Right lobe of liver (tissue), 6 donors: ENCODE measurements around the gene ARHGAP11A. TPM values are rescaled to one million over a fixed set of nuclear protein-coding genes. Genes with fewer than 3 reads are reported as not detected.
"Not testable (repeated sequence)": the region's sequence is repeated elsewhere in the genome, so short reads cannot be mapped to it uniquely, and the experiment has no call there.

Source experiments
- ATAC-seq, 4 donors: fragments of 200-7000 bp; cut with Tn5 transposase; one replicate each; pipeline ENCODE4 v1.9.1; 2020; ENCODE audit warnings: mild to moderate bottlenecking in 4 of 4, moderate library complexity in 4 of 4
- DNase-seq, 3 donors: peaks; one replicate each; pipeline ENCODE4 v3.0.0-alpha.2; 2020
- H3K27ac ChIP-seq, 3 donors: fragments of 200-600 bp; one replicate each; pipeline ENCODE4 v1.8.0; 2022
- H3K27me3 ChIP-seq, 2 donors: fragments of 200-600 bp; one replicate each; pipeline ENCODE4 v1.8.0; 2022
- H3K36me3 ChIP-seq, 4 donors: fragments of 200-600 bp; sonication (generic) in 1 of 4; one replicate each; pipeline versions ENCODE4 v1.5.1 to v1.8.0; 2017 to 2022; ENCODE audit warnings: control low read depth in 1 of 4
- H3K4me1 ChIP-seq, 4 donors: fragments of 200-600 bp; sonication (generic) in 1 of 4; one replicate each; pipeline versions ENCODE4 v1.5.1 to v1.8.0; 2017 to 2022; ENCODE audit warnings: control low read depth in 1 of 4
- H3K4me3 ChIP-seq, 3 donors: fragments of 200-600 bp; one replicate each; pipeline ENCODE4 v1.8.0; 2022
- H3K9me3 ChIP-seq, 4 donors: fragments of 200-600 bp; sonication (generic) in 1 of 4; one replicate each; pipeline versions ENCODE4 v1.5.1 to v1.8.0; 2017 to 2022; ENCODE audit warnings: control low read depth in 1 of 4
- WGBS: methylation state at CpG from one replicate; pipeline ENCODE4 v1.1.6; 2018; ENCODE audit warnings: low coverage, low lambda C conversion rate; ENCODE audit not compliant: insufficient coverage; ENCODE audit errors: missing lambda C conversion rate; 5-methylcytosine and 5-hydroxymethylcytosine counted together
- intact Hi-C, 2 donors: fragments of 100-400 bp; cut with DNase I; formaldehyde crosslinking; loops; one replicate each; pipeline versions ENCODE4 v1.11.2 to v1.14.1; 2022
- long read RNA-seq: library from polyadenylated mRNA; unstranded; transcript quantifications from one replicate; pipeline ENCODE4 v2.0.0, GENCODE V29; 2019
- total RNA-seq, 6 experiments: library from RNA; depleted of rRNA in 2 of 6; stranded (reverse); fragments of >200 nt in 2 of 6; fragmentation: NEBNext Ultra II Directional in 3 of 6; extraction: Animal tissue kit (Norgen Biotek cat#: 25700) in 3 of 6; gene quantifications; one replicate each; pipeline versions ENCODE4 v1.1.0 to v1.2.4, GENCODE V29; 2016 to 2023
- TF ChIP-seq, protein P1 (sequence below), 4 donors: fragments of 200-600 bp in 3 of 4; fragments of 450-650 bp in 1 of 4; IDR thresholded peaks; one replicate each; pipeline versions ENCODE4 v1.5.1 to v1.8.0; 2016 to 2022; ENCODE audit warnings: antibody characterized with exemption in 4 of 4, mild to moderate bottlenecking in 2 of 4
- donor health status: DM: no; HTN: yes; CAD: no.
- donor health status: DM: no; HTN: no; CAD: no.
- donor health status: DM: no; HTN: no; CAD: no.
- donor health status: DM: no; HTN: yes; CAD: no.
- donor health status: DM: no; HTN: yes; CAD: no.

The ARHGAP11A gene, protein sequence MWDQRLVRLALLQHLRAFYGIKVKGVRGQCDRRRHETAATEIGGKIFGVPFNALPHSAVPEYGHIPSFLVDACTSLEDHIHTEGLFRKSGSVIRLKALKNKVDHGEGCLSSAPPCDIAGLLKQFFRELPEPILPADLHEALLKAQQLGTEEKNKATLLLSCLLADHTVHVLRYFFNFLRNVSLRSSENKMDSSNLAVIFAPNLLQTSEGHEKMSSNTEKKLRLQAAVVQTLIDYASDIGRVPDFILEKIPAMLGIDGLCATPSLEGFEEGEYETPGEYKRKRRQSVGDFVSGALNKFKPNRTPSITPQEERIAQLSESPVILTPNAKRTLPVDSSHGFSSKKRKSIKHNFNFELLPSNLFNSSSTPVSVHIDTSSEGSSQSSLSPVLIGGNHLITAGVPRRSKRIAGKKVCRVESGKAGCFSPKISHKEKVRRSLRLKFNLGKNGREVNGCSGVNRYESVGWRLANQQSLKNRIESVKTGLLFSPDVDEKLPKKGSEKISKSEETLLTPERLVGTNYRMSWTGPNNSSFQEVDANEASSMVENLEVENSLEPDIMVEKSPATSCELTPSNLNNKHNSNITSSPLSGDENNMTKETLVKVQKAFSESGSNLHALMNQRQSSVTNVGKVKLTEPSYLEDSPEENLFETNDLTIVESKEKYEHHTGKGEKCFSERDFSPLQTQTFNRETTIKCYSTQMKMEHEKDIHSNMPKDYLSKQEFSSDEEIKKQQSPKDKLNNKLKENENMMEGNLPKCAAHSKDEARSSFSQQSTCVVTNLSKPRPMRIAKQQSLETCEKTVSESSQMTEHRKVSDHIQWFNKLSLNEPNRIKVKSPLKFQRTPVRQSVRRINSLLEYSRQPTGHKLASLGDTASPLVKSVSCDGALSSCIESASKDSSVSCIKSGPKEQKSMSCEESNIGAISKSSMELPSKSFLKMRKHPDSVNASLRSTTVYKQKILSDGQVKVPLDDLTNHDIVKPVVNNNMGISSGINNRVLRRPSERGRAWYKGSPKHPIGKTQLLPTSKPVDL
- 1 to 10 TPM in 5 of 6 experiments, under 1 TPM in 1; 0.51 to 3.3 (median 1.6) TPM for total RNA-seq
- long read RNA-seq, full-length matches to known transcripts = 1 of 1 reads
- long read RNA-seq, partial matches to known transcripts = 0 of 1 reads
- long read RNA-seq, other reads (novel, unspliced or antisense) = 0 of 1 reads

DNA sequence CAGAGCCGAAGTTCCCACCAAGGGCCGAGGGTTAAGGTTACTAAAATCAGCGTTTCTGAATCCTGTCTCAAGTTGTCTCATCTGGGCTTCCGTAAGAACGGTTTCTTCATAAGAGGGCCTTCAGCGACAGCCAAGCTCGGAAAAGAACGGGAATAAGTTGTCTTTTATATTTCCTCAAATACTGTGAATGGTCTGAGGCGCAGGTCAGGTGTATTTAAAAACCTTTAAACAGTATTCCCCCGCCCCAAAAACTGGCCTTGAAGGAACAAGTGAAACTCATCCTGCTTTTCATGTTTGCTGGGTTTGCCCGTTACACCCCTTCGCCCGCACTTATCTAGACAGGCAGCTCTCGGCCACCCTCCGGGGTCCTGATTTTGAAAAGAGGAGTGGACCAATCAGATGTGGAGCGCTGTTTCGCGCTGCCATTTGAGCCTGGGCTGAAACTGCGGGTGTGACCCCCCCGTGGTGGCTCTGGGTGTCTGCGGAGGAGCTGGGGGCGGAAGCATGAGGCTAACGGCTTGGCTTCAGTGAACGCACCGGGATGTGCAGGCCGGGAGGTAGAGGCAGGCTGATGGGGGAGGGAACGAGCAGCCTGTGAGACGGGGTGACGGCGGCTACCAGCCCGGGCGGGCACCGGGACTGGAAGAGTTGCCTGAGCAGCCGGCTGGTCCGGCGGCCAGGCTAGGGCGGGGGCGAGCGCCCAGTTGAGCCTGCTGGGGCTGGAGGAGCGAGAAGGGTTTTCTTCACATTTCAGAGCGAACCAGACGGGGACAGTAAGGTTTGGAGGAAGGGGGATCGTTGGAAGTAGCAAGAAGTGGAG, at the start of gene ARHGAP11A:
Gene ARHGAP11A, plus strand, starts transcription at position 454 of the 820 bp plus-strand sequence. CDS start 708 bp downstream, outside the sequence.
- 0% methylated on average over 19 of the region's 43 CpGs for WGBS
- Histone ChIP-seq H3K4me3 (peak within 1 kb of the TSS; percentile 39 to 56 (median 51)), H3K27ac (peak within 1 kb of the TSS; percentile 54 to 69 (median 62))
- intact Hi-C loops, H3K9me3 ChIP-seq, H3K36me3 ChIP-seq, H3K27me3 ChIP-seq, H3K4me1 ChIP-seq: not testable (repeated sequence)
- DNase-seq (peak; percentile 68 to 83 (median 82)), ATAC-seq (peak; percentile 88 to 93 (median 90))

DNA sequence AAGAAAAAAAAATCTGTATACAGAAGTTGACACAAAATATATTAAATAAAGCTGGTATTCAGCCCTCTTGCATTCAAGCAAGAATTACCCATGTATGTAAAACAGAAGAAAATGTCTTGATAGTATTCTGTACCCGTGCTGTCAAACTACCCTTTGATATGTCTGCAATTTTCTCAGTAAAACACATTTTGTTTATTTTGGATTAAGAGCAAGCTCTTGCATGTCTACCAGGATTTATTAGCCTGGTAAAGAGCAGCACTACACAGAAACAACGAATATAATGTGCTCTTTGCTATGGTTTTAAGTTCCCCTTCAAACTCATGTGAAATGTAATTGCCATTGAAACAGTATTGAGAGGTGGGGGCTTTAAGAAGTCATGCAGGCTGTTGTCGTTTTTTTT, 46.3 kb upstream of the ARHGAP11A start:
- H3K27ac ChIP-seq, H3K36me3 ChIP-seq, H3K4me3 ChIP-seq, H3K9me3 ChIP-seq, H3K4me1 ChIP-seq, DNase-seq, H3K27me3 ChIP-seq, intact Hi-C loops: not testable (repeated sequence)
- peak; percentile 52 to 68 (median 60) for ATAC-seq
- WGBS = 50% methylated on average over 1 of the region's 3 CpGs

DNA sequence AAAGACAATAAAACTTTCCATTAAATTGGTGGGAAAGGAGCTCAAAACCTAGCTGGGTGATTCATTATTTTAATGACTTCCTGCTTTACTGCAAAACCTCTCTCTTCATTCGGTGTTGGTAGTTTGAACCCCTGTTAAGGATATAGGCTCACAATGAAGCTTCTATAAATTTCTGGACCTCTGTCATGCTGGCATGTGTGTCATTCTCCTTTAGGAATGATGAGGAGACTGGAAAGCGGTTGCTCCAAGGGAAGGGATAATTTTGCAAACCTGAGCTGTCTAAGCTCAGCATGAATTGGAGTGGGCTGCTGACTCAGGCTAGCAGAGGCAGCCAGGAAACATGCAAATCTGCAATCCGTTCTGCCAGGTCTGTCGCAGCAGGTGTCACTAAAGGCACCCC, 36.8 kb upstream of the ARHGAP11A start:
- H3K4me1 ChIP-seq, H3K27ac ChIP-seq, ATAC-seq, DNase-seq, H3K4me3 ChIP-seq, H3K27me3 ChIP-seq, H3K9me3 ChIP-seq, H3K36me3 ChIP-seq, intact Hi-C loops: not testable (repeated sequence)
- WGBS = no CpG with 5 or more reads among the region's 4 CpGs

DNA sequence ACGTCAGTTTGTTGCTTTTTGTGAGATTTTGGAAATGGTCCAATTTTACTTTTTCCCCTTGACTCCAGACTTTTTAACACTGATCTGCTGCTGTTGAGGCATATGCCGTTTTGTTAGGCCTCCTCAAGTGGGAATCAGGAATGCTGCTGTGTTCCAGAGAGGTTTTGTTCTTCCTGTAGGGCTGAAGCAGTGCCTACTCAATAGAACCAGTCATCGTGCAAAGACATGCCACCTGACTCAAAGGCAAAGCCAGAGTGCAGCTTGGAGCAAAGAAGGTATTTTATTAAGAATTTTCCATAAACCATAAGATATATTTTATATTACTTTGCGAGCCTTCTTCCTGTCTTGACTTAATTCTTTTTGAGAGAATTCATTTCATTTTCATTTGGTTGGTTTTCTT, 29.5 kb upstream of the ARHGAP11A start:
- H3K4me1 ChIP-seq, intact Hi-C loops, H3K27ac ChIP-seq, H3K4me3 ChIP-seq, H3K27me3 ChIP-seq, ATAC-seq, DNase-seq, H3K36me3 ChIP-seq, H3K9me3 ChIP-seq: not testable (repeated sequence)
- 79% methylated on average over 3 of the region's 4 CpGs for WGBS

DNA sequence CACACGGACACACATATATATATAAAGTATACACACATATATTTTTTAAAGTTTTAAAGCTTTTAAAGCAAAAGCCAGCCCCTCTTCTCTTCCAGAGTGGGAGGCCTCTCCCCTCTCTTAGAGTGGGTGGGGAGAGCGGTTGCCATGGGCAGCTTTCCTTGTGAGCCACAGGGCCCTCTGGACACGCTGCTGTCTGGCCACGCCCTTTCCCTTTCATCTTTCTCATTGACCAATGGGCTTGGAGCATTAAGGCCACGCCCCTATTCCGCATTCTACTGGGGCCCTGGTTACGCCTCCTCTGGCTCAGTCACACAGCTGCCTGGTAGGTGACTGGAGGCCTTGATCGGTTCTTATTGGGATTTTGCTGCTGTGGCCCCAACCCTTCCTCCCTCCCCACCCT, 22.2 kb upstream of the ARHGAP11A start, which contains the start of gene GOLGA8N:
Gene GOLGA8N, plus strand, starts transcription at position 306 of the 400 bp plus-strand sequence.
- DNase-seq, intact Hi-C loops: not testable (repeated sequence)
- 64% methylated on average over 1 of the region's 8 CpGs for WGBS

DNA sequence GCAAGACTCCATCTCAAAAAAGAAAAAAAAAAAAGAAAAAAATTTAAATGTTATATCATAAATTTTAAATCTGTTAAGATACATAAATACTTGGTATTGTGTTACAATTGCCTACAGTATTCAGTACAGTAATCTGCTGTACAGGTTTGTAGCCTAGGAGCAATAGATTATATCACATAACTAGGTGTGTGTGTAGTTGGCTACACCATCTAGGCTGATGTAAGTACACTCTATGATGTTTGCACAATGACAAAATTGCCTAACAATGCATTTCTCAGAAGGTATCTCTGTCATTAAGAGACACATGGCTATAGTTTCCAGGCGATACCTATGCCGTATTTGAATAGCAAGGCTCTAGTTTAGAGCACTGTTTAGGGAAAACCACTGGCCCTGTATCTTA, 5.8 kb upstream of the ARHGAP11A start:
- H3K4me1 ChIP-seq, H3K36me3 ChIP-seq, DNase-seq, intact Hi-C loops, H3K9me3 ChIP-seq, H3K27ac ChIP-seq, H3K27me3 ChIP-seq, H3K4me3 ChIP-seq: not testable (repeated sequence)
- 56% methylated on average over 2 of the region's 2 CpGs for WGBS
- peak in 3 of 4 donors; percentile 11 to 54 (median 37) for ATAC-seq

More for the DNA sequence above, 22.2 kb upstream of the ARHGAP11A start, which contains the start of gene GOLGA8N:
- not testable (repeated sequence) for H3K27me3 ChIP-seq, H3K27ac ChIP-seq, H3K9me3 ChIP-seq, H3K4me3 ChIP-seq, ATAC-seq, H3K4me1 ChIP-seq, H3K36me3 ChIP-seq

DNA sequence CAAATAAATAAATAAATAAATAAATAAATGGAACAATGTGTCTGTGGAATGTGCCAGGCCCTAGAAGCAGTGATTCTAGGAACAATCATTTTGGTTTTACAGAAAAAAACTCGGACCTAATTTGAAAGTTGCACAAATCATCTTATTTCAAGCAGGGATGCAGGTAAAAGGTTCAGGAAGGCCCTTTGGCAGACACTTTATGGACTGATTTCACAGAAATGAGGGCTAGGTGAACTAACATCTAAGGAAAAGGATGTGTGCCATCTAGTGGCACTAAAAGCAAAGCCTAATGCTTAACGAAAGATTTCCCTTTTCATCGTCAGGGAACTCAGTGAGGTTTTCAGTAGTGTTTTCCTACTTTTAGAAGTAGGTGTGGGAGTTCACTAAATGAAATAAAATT, 4.6 kb upstream of the ARHGAP11A start:
- WGBS = 6% methylated on average over 1 of the region's 3 CpGs
- H3K27ac ChIP-seq, H3K27me3 ChIP-seq, DNase-seq, H3K4me3 ChIP-seq, intact Hi-C loops, H3K4me1 ChIP-seq, H3K36me3 ChIP-seq, H3K9me3 ChIP-seq: not testable (repeated sequence)
- TF ChIP-seq, protein P1, sequence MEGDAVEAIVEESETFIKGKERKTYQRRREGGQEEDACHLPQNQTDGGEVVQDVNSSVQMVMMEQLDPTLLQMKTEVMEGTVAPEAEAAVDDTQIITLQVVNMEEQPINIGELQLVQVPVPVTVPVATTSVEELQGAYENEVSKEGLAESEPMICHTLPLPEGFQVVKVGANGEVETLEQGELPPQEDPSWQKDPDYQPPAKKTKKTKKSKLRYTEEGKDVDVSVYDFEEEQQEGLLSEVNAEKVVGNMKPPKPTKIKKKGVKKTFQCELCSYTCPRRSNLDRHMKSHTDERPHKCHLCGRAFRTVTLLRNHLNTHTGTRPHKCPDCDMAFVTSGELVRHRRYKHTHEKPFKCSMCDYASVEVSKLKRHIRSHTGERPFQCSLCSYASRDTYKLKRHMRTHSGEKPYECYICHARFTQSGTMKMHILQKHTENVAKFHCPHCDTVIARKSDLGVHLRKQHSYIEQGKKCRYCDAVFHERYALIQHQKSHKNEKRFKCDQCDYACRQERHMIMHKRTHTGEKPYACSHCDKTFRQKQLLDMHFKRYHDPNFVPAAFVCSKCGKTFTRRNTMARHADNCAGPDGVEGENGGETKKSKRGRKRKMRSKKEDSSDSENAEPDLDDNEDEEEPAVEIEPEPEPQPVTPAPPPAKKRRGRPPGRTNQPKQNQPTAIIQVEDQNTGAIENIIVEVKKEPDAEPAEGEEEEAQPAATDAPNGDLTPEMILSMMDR (IDR thresholded peaks at IDR 0.05) = peak in 3 of 4 donors; percentile 28 to 48 (median 38)
- peak; percentile 53 to 72 (median 58) for ATAC-seq

DNA sequence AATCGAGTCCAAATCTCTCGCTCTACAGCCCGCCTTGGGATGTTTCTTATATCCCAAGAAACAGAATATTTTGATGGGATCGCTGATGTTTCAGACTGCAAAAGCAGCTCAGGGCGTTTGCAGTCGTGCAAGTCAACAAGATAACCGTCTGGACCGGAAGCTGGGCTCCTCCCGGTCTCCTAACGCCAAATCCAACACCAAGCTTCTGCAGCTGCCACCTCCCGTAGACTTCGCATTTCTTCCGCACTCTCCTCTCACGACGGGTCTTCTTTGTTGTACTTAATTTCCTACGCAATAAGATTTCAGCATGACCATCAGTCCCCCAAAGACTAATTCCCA, 623 bp upstream of the ARHGAP11A start:
- peak overlapping the region; percentile 54 to 69 (median 62) for H3K27ac ChIP-seq
- peak overlapping the region; percentile 39 to 56 (median 51) for H3K4me3 ChIP-seq
- DNase-seq (peak; percentile 47 to 81 (median 72)), ATAC-seq (peak; percentile 70 to 80 (median 78))
- H3K9me3 ChIP-seq, H3K27me3 ChIP-seq, H3K4me1 ChIP-seq, intact Hi-C loops, H3K36me3 ChIP-seq: not testable (repeated sequence)
- WGBS = 0% methylated on average over 11 of the region's 16 CpGs

DNA sequence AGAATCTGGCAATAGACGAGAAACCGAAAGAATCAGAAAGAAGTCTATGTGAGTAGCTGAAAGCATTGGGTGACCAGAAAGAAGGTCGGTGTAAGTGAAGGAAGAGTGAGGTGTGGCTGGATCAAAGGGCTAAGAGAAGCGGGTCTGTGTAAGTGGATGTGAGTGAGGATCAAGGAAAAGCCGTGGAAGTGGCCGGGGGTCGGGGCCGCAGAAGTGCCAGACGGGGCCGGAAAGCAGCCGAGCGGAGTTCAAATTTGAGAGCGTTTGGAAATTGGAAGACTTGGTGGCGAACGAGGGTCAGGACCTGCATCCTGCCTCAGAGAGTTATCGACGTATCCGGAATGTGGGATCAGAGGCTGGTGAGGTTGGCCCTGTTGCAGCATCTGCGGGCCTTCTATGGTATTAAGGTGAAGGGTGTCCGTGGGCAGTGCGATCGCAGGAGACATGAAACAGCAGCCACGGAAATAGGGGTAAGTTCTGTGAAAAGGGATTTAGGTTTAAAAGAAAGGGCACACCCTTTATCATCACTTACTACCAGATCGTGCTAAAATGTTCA, 645 bp downstream of the ARHGAP11A start:
- H3K27ac ChIP-seq, H3K4me1 ChIP-seq, H3K9me3 ChIP-seq, ATAC-seq, intact Hi-C loops, DNase-seq, H3K36me3 ChIP-seq, H3K27me3 ChIP-seq: not testable (repeated sequence)
- 0% methylated on average over 16 of the region's 24 CpGs for WGBS
- H3K4me3 ChIP-seq = peak overlapping the region; percentile 39 to 56 (median 51)
